Measurements from ENCODE around the gene TMC1.
A peak's percentile ranks its signal among the peaks of the same experiment; 100 is the strongest.
"Not testable (repeated sequence)": the region's sequence is repeated elsewhere in the genome, so short reads cannot be mapped to it uniquely, and the experiment has no call there.

Gene TMC1

DNA sequence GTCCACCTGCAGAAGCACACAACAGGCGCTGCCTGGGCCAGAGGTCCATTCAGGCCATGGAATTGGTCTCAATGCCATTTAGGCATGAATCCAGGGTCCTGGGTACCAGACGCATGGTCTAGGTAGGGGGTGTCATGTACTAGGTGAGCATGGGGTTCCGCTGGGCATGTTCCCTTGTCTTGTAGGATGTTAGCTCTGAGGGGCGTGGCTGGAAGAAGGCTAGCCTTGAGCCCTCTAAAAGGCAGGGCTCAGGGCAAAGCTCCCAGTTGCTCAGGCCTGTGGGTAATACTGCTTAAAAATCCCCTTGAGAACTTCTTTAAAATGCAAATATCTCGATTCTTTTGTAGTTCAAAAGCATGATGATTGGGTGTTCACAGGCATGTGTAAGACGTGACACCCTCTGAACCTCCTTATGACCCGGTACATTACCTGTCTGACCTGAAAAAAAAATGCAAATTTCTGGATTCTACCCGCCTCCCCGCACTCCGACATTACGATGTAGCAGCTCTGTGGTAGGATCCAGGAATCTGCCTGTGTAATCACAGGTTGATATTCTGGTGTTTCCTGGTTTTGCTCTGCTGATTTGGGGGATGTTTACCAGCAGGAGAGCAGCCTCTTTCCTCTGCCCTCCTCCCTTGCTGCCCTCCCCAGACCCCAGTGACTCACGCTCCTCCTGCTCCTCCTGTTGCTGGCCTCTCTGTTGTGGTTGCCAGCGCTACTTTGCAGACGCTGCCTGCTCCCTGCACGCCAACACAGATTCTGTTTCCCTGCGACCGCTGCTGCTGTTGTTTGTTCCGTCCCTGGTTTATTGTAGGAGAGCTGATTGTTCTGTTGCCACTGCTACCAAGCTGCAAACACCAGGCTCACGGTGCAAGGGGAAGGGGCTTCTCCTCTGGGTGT lies 5.7 kb downstream of the TMC1 start:
- DNase-seq = peak; percentile 64 to 80

DNA sequence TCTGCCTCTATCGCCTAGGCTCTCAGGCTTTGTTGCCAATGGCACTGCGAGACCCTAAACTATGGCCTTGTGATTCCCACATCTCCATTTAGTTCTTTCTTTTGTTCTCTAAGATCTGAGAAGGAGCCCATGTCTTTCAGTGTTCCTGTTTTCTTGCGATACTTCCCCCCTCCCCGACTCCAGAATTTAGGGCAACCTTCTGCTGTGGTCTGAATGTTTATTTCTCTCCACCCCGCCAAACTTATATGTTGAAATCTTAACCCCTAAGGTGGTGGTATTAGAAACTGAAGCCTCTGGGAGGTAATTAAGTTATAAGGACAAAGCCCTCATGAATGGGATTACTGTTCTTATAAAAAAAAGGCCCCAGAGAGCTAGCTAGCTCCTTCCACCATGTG lies 6.4 kb downstream of the TMC1 start:
- no peak for DNase-seq

DNA sequence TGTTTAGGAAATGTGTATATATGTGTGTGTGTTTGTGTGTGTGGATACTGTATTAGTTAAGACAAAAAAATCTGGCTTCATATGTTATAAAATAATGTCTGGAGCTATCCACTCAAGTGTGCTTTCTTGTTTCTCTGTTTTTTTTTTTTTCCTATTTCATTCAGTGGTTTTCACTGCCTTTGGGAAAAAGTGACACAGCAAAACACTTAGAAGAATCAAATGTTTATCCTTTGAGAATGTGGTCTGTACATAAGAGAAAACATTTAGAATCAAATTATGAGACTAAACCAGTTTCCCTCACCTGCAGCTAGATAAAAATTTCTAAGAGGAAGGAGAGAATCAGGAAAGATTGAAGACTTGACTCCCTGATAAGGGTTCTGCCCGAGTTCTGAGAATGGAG lies 8.1 kb downstream of the TMC1 start:
- no peak for DNase-seq

DNA sequence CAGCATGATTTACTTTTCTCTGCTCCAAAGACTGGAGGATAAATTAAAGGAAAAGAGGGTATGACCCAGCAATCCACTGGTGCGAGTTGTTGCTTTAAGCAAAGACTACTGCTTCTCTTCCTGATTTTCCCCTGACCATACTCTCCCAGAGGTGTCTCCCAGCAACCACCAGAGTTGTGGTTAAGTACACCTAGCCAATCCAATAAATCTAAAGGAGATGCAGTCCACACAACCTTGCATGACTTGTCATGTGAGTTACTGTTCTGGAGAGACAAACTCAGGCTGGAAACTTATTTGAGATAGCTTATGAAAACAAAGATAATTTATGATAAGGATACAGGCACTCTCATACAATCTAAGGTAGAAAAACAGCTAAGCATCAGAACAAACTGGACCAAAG lies 11.9 kb downstream of the TMC1 start:
- DNase-seq = no peak

DNA sequence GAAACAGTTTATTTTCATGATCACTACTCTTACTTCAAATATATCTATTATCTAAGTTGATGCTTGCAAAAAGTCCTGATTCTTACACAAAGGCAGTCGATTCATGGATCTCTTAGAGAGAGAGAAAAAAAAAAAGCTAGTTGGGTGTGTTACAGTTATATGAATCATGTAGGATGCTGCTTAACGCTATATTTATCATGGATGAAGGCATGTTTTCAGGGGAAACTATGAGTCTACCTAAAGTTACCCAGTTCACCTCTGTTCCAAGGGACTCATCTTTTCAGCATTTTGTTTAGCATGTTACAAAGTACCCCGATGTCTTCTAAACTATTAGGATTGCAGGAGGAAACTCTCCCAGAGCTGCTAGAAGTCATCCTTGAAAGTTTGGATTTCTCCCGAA lies 13.5 kb downstream of the TMC1 start:
- DNase-seq = no peak

DNA sequence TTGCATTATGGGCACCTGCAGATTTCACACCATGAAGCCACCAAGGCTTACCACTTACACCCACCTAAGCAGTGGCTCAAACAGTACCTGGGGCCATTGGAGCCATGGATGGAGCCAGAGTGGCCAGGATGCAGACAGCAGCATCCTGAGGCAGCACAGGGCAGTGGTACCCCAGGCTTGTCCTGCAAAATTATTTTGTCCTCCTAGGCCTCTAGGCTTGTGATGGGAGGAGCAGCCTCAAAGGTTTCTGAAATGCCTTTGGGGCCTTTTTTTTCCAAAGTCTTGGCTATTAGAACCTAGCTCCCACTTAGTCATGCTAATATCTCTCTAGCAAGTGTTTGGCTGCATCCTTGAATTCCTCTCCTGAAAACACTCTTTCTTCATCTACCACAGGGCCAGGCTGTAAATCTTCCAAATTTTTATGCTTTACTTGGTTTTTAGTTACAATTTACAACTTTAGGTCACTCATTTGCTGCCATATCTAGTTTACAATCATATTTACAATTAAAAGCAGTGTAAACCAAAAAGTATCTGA lies 15.7 kb downstream of the TMC1 start:
- DNase-seq = no peak

DNA sequence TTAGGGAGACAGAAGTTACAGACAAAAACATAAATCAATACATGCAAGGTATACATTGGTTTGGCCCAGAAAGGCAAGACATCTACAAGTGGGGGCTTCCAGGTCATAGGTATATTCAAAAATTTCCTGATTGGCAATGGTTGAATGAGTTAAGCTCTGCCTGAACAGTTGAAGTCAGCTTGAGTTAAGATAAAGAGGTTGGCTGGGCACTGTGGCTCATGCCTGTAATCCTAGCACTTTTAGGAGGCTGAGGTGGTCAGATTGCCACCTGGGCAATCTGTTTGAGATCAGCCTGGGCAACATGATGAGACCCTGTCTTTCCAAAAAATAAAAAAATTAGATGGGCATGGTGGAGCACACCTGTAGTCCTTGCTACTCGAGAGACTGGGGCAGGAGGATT lies 16.3 kb downstream of the TMC1 start:
- DNase-seq = no peak

DNA sequence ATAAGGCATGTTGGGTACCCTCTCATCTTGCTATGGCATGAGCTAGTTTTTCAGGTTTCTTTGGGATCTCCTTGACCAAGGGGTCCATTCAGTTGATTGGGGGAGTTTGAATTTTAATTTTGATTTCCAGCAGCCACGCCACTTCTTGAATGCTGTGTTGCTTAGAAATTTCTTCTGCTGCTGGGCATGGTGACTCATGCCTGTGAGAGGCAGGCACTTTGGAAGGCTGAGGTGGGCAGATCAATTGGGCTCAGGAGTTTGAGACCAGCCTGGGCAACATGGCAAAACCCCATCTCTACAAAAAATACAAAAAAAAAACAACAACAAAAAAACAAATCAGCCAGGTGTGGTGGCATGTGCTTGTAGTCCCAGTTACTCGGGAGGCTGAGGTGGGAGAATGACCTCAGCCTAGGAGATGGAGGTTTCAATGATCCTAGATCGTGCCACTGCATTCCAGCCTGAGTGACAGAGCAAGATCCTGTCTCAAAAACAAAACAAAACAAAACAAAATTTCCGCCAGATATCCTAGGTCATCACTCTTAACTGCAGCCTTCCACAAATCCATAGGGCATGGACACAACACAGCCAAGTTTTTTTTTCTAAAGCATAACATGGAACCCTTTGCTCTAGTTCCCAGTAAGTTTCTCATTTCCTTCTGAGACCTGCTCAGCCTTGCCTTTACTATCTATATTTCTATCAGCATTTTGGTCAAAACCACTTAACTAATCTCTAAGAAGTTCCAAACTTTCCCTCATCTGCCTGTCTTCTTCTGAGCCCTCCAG lies 17.7 kb downstream of the TMC1 start:
- no peak for DNase-seq

DNA sequence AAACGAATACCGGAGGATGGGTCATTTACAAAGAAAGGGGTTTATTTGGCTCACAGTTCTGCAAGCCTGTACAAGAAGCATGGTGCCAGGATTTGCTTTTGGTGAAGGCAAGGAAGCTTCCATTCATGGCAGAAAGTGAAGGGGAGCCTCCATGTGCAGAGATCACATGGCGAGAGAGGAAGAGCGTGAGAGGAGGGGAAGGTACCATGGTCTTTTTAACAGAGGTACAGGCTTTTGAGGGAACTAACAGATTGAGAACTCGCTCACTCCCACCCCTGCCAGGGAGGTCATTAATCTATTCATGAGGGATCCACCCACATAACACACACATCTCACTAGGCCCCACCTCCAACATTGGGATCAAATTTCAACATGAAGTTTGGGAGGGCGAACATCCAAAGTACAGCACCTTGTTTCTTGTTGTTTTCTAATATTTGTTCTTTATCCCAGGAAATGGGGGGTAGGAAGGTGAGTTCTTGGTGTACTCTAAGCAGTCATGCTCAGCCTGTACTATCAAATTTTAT lies 18.5 kb downstream of the TMC1 start:
- DNase-seq = no peak

DNA sequence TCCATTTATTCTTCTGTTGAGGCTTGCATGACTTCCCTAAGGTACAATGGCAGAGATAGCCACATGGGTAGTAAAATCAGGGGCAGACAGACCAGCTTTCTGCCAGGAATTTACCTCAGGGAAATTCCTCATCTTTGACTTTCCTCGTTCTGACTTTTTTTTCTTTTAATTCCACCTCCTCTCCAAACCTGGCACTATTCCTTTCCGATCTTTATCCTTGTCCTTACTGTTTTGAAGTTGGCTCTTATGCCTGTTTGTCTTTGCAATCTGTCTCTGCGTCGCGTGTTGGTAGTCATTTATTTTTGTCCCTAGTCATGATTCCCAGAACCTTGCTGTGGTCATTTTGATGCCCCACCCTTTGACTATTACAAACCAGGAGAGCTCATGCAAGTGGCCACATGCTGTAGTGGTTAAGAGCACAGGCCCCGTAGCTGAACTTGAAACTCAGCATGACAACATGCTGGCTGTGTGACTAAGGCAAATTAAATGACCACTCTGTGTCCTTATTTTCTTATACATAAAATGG lies 19.0 kb downstream of the TMC1 start:
- no peak for DNase-seq

DNA sequence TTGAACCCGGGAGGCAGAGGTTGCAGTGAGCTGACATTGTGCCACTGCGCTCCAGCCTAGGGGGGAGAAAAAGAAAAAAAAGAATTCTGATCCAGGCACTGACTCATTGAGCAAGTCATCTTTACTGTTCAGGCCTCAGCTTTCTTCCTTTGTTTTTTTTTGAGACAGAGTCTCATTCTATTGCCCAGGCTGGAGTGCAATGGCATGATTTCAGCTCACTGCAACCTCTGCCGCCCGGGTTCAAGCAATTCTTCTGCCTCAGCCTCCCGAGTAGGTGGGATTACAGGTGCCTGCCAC lies 21.1 kb downstream of the TMC1 start:
- not testable (repeated sequence) for DNase-seq

DNA sequence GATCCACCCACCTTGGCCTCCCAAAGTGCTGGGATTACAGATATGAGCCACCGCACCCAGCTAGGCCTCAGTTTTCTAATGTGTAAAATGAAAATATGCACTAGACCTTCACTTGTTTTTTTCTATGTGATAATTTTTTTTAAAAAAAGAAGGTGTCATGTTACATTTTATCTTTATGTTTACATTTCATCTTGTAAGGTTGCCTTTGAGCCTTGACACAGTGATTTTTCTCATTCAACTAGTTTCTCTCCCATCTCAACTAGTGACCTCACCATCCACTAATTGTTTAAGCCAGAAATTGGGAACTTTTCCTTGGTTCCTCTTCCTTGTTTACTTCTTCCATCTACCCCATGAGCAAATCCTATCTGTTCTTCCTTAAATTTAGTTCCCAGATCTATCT lies 21.5 kb downstream of the TMC1 start:
- DNase-seq = no peak

DNA sequence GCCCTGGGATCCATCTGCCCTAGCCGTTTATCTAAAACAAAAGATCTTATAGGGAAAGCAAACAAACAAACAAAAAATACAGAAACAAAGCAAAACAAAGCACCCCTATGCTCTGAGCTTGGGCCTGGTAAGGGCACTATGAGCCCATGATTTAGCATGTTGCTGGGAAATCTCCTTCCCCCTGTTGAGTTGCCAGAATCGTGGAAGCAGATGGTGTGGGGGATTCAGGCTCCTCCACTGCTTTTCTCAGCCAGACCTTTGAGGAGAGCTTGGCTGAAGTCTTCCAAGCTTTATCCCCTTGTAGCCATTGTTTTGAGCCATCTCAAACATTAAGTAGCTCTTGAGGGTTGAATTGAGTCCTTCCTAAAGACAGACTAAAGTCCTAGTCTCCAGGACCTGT lies 29.9 kb downstream of the TMC1 start:
- DNase-seq = no peak

DNA sequence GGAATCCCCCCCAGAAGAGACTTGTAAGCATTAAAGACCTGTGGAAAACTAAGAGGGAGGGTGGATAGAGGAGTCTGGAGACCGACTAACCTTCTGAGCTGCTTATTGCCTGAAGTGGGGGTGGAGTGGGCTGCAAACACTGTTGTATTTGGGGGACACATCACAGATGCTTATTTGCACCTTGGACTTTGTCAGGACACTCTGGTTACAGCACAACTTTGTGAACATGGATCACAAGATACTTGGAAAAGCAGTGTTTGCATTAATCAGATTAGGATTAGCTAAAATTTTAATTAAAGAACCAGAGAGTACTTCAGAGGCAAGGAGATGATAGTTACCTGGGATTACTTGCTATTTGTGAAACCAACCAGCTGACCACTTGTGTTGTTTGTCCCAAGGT lies 30.9 kb downstream of the TMC1 start:
- DNase-seq = no peak

DNA sequence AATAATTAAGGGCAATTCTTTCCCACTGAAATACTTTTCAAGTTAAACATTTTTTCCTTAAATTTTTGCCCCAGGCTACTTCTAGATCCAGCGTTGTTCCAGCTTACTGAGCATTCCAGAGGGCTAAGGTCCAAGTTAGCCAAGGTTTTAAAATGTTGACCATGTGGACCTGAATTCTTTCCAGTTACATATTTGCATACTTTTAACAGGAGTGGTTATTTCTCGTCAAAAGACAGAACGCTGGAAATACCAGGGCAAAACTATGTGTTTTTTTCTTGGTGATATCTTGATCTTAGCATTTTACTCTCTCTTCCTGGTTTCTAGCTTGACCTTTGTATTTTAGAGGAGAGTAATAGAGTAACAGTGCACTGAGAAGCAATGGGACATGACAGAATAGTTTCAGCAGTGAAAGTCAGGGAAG lies 32.8 kb downstream of the TMC1 start:
- DNase-seq = no peak

DNA sequence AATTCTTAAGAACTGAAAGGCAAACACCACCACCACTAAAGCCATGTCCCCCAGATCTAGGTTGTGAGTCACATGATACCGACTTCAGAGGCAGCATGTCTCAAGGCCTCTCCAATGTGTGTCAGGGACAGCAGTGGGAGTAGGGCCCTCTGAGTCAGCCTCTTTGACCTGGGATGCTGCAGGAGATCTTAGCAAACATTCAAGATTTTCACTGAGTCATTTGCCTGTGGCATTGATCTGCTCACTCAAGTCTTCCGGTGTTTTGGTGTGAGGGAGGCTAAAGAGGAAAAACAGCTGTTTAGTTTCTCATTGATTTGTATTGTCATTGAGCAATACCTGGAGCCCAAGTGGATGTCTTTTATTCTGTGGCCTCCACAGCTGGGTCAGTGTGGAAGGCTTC lies 36.1 kb downstream of the TMC1 start:
- DNase-seq = peak in 1 of 2 donors; percentile 1

DNA sequence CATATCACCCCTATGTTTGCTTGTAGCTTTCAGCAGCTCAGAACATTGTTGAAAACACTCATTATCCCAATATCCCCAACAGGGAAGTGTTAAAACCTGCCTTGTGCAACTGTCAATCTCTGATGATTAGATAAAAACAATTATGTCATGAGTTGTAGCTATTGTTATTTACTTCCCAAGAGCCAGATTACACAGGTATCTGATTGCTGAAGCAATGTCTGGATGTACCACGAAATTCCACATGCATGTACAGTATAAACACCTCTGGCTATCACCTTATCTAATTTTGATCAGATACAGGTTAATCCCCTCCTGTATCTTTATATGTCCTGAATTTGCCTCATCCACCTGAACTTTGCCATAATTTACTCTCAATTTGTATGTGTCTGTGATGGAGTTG lies 38.7 kb downstream of the TMC1 start:
- no peak for DNase-seq

DNA sequence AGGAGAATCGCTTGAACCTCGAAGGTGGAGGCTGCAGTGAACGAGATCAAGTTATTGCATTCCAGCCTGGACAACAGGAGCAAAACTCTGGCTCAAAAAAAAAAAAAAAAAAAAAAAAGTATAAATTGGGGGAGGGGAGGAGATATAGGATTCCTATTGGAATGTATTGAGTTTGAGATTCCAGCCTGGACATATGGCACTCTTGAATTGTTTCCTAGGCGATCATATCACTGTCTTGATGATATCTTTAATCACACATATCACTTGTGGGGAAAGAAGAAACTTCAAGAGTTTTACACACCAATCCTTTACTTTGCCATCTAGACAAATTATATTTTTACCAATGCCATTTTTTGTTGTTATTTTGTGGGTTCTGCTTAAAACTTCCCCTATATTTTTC lies 42.4 kb downstream of the TMC1 start:
- DNase-seq = no peak

DNA sequence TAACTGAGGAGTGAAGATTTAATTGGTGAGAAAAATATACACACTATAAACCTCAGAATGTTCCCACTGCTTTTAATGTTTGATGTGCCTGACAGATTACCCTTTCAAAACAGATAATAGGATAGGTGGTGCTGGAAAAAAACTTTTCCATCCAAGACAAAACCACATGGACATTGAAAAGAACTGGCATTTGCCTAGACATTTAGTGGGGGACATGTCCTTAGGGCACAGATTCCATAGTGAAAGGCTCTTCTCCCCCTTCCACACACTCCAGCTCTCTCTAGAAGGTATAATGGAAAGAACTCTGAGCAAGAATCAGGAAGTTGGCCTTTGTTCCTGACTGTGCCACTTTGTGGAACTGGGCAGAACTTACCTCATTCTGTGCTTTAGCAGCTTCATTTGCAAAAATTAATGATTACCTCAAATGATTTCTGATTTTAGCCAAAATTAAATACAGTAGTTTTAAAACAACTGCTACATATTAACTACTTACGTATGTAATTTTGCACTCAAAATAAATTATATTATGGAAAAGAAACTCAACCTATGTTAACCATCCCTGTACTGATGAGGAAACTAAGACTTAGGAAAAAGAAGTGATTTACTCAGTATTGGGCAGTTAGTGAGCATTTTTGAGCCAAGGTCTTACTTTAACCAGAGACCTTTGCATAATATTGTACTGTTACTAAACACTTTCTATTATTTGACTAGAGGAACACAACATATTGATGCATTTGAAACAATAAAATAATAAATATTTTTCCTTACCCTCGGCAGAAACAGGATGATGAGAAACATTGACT lies 43.3 kb downstream of the TMC1 start:
- no peak for DNase-seq

DNA sequence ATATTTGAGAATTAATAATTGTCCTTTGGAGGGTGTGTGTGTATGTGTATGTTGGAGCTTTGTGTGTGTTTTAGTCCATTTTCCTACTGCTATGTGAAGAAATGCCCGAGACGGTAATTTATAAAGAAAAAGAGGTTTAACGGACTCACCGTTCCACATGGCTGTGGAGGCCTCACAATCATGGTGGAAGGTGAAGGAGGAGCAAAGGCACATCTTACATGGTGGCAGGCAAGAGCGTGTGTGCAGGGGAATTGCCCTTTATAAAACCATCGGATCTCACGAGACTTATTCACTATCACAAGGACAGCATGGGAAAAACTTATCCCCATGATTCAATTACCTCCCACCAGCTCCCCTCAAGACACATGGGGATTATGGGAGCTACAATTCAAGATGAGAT lies 44.1 kb downstream of the TMC1 start:
- DNase-seq = no peak

DNA sequence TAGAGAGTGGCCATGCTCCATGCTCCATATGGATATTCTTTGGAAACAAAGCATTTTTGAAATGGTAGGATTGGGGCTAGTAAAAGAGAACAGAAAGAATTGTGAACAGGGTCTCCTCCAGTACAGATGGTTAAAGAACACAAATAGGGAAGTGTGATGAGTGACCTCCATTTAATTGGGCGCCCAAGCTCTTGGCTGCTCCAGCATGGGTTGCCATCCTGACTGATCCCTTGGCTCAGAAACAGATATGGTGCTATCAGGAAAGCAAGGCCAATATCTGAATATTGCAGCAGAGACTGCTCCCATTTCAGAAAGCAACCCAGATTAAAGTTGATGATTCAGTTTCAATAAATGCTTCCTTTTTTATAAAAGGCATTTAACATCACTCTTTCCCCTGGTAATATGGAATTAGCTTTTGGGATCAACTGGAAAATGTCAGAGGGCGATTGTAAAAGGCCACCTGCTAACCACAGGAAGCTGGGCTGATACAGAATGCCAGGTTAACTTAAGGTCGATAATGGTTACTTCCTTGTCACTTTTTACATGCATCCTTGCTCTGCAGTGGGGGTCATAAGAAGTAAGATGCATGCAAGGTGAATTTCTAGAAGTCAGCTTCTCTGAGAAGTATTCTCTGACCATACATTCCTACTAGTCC lies 52.9 kb downstream of the TMC1 start:
- DNase-seq = no peak

DNA sequence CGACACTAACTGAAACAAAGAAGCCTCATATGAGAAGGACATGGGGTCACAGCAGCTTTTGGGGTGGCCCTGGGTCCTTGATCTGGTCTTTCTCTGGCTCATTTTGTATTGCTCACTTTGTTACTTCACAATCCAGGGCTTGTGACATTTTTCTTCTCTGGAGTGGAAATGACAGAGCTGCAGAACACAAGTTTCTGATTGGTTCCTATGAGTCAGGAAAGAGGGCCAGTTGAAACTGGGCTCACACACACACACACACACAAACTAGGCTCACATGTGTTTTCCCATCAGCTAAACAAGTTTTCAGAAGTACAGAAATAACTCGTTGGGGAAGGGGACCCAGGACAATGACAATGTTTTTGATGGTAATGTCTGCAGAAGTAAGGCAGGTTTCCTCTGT lies 54.3 kb downstream of the TMC1 start:
- no peak for DNase-seq

All from CD4-positive, alpha-beta T cell treated with Interleukin-1 beta for 1 hour (primary cell).